Measurements from ENCODE around the gene SLC16A13. TPM values are rescaled to one million over a fixed set of nuclear protein-coding genes. Genes with fewer than 3 reads are reported as not detected.

Gene SLC16A13
- total and polyA plus RNA-seq, 5 donors from 2014 or later = 1.1 to 3.8 (median 1.6) TPM

DNA sequence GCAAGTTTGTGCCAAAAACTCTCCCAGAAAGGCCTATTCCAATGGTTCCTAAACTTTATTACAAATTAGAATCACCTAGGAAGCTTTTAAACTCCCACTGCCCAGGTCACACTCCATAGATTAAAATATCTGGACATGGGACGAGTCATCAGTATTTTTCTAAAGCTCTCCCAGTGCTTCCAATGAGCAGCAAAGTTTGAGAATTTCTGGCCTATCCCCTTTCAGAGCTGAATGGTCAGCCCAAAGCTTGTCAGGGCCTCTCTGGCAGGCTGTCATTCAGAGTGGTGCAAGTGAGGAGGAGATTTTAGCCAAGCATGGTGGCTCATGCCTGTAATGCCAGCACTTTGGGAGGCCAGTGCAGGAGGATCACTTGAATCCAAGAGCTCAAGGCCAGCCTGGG lies 10.6 kb upstream of the SLC16A13 start:
- Mint-ChIP-seq H3K27ac (peak overlapping the region in 1 of 3 donors; percentile 93), H3K4me1 (peaks cover 8 to 52% (median 33%) of the 10 kb centered on the region in 4 donors), H3K36me3 (no peaks in the 10 kb centered on the region), H3K27me3 (peaks cover 7% of the 10 kb centered on the region), H3K9me3 (peaks cover 0 to 4% (median 0%) of the 10 kb centered on the region in 7 donors), H3K4me3 (peak overlapping the region in 2 of 4 donors; percentile 23 to 63)
- H3K9me3 ChIP-seq (ENCODE audit: control insufficient read depth in 2 of 2, low read length in 2 of 2) = no peaks in the 10 kb centered on the region
- no peak overlapping the region for H3K27ac ChIP-seq (ENCODE audit: insufficient read depth, low read length, poor library complexity, severe bottlenecking)
- peaks cover 34% of the 10 kb centered on the region for H3K4me1 ChIP-seq (ENCODE audit: control insufficient read depth, insufficient read depth, low read length, poor library complexity, severe bottlenecking)
- DNase-seq (no peak), ATAC-seq (ENCODE audit: low read depth in 2 of 2) (no peak)
- H3K4me3 ChIP-seq (ENCODE audit: low read depth, low read length) = no peak overlapping the region
- no peaks in the 10 kb centered on the region for H3K36me3 ChIP-seq (ENCODE audit: control insufficient read depth, insufficient read depth, low read length)
- no peaks in the 10 kb centered on the region for H3K27me3 ChIP-seq (ENCODE audit: control insufficient read depth, insufficient read depth, low read length)

DNA sequence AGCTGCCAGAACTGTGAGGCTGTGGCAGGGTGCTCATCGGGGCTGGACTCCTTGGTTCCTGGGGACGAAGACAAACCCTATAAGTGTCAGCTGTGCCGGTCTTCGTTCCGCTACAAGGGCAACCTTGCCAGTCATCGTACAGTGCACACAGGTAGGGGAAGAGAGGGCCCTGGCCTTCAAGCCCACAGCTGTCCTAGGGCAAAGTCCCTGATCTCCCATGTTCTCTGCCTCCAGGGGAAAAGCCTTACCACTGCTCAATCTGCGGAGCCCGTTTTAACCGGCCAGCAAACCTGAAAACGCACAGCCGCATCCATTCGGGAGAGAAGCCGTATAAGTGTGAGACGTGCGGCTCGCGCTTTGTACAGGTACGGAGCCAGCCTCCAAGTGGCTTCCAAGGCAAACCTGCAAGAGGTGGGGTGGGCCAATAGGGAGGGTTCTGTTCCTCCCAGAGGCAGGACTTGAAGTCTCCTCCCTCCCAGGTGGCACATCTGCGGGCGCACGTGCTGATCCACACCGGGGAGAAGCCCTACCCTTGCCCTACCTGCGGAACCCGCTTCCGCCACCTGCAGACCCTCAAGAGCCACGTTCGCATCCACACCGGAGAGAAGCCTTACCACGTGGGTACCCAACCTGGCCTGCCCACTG lies 9.2 kb upstream of the SLC16A13 start:
- ATAC-seq (ENCODE audit: low read depth in 2 of 2) (no peak), DNase-seq (no peak)
- no peak overlapping the region for H3K4me3 ChIP-seq (ENCODE audit: low read depth, low read length)
- Mint-ChIP-seq H3K4me1 (peaks cover 9 to 55% (median 35%) of the 10 kb centered on the region in 4 donors), H3K27me3 (peaks cover 7% of the 10 kb centered on the region), H3K4me3 (peak overlapping the region in 1 of 4 donors; percentile 64), H3K36me3 (no peaks in the 10 kb centered on the region), H3K27ac (no peak overlapping the region), H3K9me3 (peaks cover 0 to 4% (median 0%) of the 10 kb centered on the region in 7 donors)
- H3K36me3 ChIP-seq (ENCODE audit: control insufficient read depth, insufficient read depth, low read length) = no peaks in the 10 kb centered on the region
- no peaks in the 10 kb centered on the region for H3K9me3 ChIP-seq (ENCODE audit: control insufficient read depth in 2 of 2, low read length in 2 of 2)
- no peaks in the 10 kb centered on the region for H3K27me3 ChIP-seq (ENCODE audit: control insufficient read depth, insufficient read depth, low read length)
- no peak overlapping the region for H3K27ac ChIP-seq (ENCODE audit: insufficient read depth, low read length, poor library complexity, severe bottlenecking)
- peaks cover 35% of the 10 kb centered on the region for H3K4me1 ChIP-seq (ENCODE audit: control insufficient read depth, insufficient read depth, low read length, poor library complexity, severe bottlenecking)

DNA sequence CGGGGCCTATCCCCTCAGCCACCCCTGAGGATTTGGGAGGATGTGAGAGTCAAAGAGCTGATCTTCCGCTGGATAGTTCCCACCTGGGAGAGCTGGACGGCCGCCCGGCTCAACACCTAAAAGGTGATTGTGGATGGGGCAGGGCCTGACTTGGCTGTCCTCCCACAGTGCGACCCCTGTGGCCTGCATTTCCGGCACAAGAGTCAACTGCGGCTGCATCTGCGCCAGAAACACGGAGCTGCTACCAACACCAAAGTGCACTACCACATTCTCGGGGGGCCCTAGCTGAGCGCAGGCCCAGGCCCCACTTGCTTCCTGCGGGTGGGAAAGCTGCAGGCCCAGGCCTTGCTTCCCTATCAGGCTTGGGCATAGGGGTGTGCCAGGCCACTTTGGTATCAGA lies 8.5 kb upstream of the SLC16A13 start:
- no peak overlapping the region for H3K27ac ChIP-seq (ENCODE audit: insufficient read depth, low read length, poor library complexity, severe bottlenecking)
- Mint-ChIP-seq H3K4me1 (peaks cover 9 to 54% (median 32%) of the 10 kb centered on the region in 4 donors), H3K4me3 (no peak overlapping the region), H3K27me3 (peaks cover 7% of the 10 kb centered on the region), H3K27ac (no peak overlapping the region), H3K36me3 (no peaks in the 10 kb centered on the region), H3K9me3 (peaks cover 0 to 4% (median 0%) of the 10 kb centered on the region in 7 donors)
- no peak for DNase-seq
- H3K9me3 ChIP-seq (ENCODE audit: control insufficient read depth in 2 of 2, low read length in 2 of 2) = no peaks in the 10 kb centered on the region
- H3K4me1 ChIP-seq (ENCODE audit: control insufficient read depth, insufficient read depth, low read length, poor library complexity, severe bottlenecking) = peaks cover 35% of the 10 kb centered on the region
- no peak for ATAC-seq (ENCODE audit: low read depth in 2 of 2)
- no peak overlapping the region for H3K4me3 ChIP-seq (ENCODE audit: low read depth, low read length)
- no peaks in the 10 kb centered on the region for H3K27me3 ChIP-seq (ENCODE audit: control insufficient read depth, insufficient read depth, low read length)
- no peaks in the 10 kb centered on the region for H3K36me3 ChIP-seq (ENCODE audit: control insufficient read depth, insufficient read depth, low read length)

DNA sequence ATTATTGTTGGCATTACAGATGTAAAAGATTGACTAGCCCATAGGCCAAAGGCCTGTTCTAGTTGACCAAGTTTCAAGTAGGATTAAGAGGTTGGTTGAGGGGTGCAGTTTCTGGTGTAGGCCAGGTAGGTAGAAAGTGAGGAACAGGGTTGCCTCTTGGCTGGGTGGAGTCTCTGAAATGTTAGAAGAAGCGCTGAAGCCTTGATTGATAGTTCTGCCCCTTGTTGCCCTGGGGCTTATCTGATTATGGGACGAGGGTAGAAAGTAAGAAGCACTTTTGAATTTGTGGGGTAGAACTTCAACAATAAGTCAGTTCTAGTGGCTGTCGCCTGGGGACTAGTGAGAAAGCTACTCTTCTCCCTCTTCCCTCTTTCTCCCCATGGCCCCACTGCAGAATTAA lies 6.7 kb upstream of the SLC16A13 start:
- Mint-ChIP-seq H3K9me3 (peaks cover 0 to 4% (median 0%) of the 10 kb centered on the region in 7 donors), H3K4me1 (peaks cover 9 to 52% (median 30%) of the 10 kb centered on the region in 4 donors), H3K27me3 (no peaks in the 10 kb centered on the region), H3K36me3 (no peaks in the 10 kb centered on the region), H3K27ac (peak overlapping the region; percentile 6 to 95 (median 89)), H3K4me3 (peak overlapping the region in 2 of 4 donors; percentile 31 to 85)
- H3K36me3 ChIP-seq (ENCODE audit: control insufficient read depth, insufficient read depth, low read length) = no peaks in the 10 kb centered on the region
- peak overlapping the region; percentile 38 for H3K27ac ChIP-seq (ENCODE audit: insufficient read depth, low read length, poor library complexity, severe bottlenecking)
- DNase-seq (no peak), ATAC-seq (ENCODE audit: low read depth in 2 of 2) (no peak)
- no peaks in the 10 kb centered on the region for H3K9me3 ChIP-seq (ENCODE audit: control insufficient read depth in 2 of 2, low read length in 2 of 2)
- H3K27me3 ChIP-seq (ENCODE audit: control insufficient read depth, insufficient read depth, low read length) = no peaks in the 10 kb centered on the region
- H3K4me3 ChIP-seq (ENCODE audit: low read depth, low read length) = no peak overlapping the region
- peaks cover 32% of the 10 kb centered on the region for H3K4me1 ChIP-seq (ENCODE audit: control insufficient read depth, insufficient read depth, low read length, poor library complexity, severe bottlenecking)

DNA sequence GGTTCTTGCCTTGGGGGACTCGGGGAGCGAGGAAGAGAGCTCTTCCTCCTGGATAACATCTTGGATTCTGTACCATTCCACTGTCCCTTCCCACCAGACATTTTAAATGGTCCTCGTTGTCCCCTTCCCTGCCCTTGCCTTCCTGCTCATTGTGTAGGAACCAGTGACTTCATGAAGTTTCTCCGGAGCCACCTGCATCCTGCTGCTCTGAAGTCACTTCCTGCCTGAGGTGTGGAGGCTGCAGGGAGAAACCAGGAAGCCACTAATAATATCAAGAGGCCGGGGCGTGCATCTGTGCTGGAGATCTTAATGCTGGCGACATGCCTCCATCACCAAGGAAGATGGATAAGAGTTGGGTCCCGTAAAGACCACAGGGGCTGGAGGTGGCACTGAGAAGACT lies 6.2 kb upstream of the SLC16A13 start:
- DNase-seq (peak in 2 of 3 donors; percentile 27 to 83), ATAC-seq (ENCODE audit: low read depth in 2 of 2) (peak; percentile 72 to 77)
- peak overlapping the region; percentile 59 for H3K4me3 ChIP-seq (ENCODE audit: low read depth, low read length)
- Mint-ChIP-seq H3K36me3 (no peaks in the 10 kb centered on the region), H3K27me3 (no peaks in the 10 kb centered on the region), H3K4me3 (peak overlapping the region; percentile 71 to 85 (median 73)), H3K27ac (peak overlapping the region; percentile 50 to 95 (median 89)), H3K4me1 (peaks cover 9 to 55% (median 33%) of the 10 kb centered on the region in 4 donors), H3K9me3 (peaks cover 0 to 4% (median 0%) of the 10 kb centered on the region in 7 donors)
- no peaks in the 10 kb centered on the region for H3K27me3 ChIP-seq (ENCODE audit: control insufficient read depth, insufficient read depth, low read length)
- H3K9me3 ChIP-seq (ENCODE audit: control insufficient read depth in 2 of 2, low read length in 2 of 2) = no peaks in the 10 kb centered on the region
- no peaks in the 10 kb centered on the region for H3K36me3 ChIP-seq (ENCODE audit: control insufficient read depth, insufficient read depth, low read length)
- H3K27ac ChIP-seq (ENCODE audit: insufficient read depth, low read length, poor library complexity, severe bottlenecking) = peak overlapping the region; percentile 38
- H3K4me1 ChIP-seq (ENCODE audit: control insufficient read depth, insufficient read depth, low read length, poor library complexity, severe bottlenecking) = peaks cover 38% of the 10 kb centered on the region

DNA sequence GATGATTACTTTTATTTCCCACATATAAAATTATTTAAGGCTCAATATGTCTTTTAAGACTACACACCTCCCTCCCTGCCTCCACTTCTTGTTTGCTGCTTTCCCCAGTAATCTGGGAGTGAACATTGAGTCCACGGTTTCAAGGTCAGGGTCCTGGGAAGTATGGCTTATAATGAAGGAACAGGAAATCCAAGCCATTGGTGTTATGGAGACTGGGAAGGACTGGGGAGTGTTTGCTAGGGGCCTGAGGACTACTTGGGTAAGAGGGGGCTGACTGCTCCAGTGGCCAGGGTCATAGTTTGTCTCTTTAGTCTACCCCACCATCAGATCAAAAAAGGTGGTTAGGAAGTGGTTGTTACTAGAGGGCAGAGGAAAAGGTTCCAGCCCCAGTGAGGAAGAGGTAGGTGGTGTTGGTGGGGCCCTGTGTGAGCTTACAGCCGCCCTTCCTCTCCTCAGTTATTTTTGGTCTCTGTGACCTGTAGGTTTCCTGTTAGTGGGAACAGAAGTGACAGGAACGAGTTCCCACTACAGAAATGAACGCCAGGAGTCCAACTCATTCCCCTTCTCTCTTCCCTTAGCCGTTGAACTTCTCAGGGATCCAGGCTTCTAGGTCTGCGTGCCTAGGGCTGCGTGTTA lies 742 bp upstream of the SLC16A13 start:
- H3K4me3 ChIP-seq (ENCODE audit: low read depth, low read length) = peak overlapping the region; percentile 85
- no peaks in the 10 kb centered on the region for H3K27me3 ChIP-seq (ENCODE audit: control insufficient read depth, insufficient read depth, low read length)
- H3K9me3 ChIP-seq (ENCODE audit: control insufficient read depth in 2 of 2, low read length in 2 of 2) = no peaks in the 10 kb centered on the region
- ATAC-seq (ENCODE audit: low read depth in 2 of 2) (peak; percentile 41 to 42), DNase-seq (peak in 1 of 3 donors; percentile 85)
- no peaks in the 10 kb centered on the region for H3K36me3 ChIP-seq (ENCODE audit: control insufficient read depth, insufficient read depth, low read length)
- peak overlapping the region; percentile 98 for H3K27ac ChIP-seq (ENCODE audit: insufficient read depth, low read length, poor library complexity, severe bottlenecking)
- peaks cover 55% of the 10 kb centered on the region for H3K4me1 ChIP-seq (ENCODE audit: control insufficient read depth, insufficient read depth, low read length, poor library complexity, severe bottlenecking)
- Mint-ChIP-seq H3K9me3 (peaks cover 0 to 2% (median 0%) of the 10 kb centered on the region in 7 donors), H3K4me1 (peaks cover 3 to 81% (median 41%) of the 10 kb centered on the region in 4 donors), H3K27me3 (peaks cover 5% of the 10 kb centered on the region), H3K4me3 (peak overlapping the region; percentile 91 to 96 (median 94)), H3K36me3 (no peaks in the 10 kb centered on the region), H3K27ac (peak overlapping the region; percentile 95 to 99 (median 99))

DNA sequence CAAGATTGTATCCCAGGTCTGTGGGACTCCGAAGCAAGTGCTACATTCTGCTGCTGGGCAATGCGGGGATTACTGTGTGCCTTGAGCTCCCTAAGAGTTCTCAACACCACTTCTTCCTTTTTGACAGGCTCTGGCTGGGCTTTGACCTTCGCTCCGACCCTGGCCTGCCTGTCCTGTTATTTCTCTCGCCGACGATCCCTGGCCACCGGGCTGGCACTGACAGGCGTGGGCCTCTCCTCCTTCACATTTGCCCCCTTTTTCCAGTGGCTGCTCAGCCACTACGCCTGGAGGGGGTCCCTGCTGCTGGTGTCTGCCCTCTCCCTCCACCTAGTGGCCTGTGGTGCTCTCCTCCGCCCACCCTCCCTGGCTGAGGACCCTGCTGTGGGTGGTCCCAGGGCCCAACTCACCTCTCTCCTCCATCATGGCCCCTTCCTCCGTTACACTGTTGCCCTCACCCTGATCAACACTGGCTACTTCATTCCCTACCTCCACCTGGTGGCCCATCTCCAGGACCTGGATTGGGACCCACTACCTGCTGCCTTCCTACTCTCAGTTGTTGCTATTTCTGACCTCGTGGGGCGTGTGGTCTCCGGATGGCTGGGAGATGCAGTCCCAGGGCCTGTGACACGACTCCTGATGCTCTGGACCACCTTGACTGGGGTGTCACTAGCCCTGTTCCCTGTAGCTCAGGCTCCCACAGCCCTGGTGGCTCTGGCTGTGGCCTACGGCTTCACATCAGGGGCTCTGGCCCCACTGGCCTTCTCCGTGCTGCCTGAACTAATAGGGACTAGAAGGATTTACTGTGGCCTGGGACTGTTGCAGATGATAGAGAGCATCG lies 2.4 kb downstream of the SLC16A13 start:
- Histone ChIP-seq H3K27ac (ENCODE audit: insufficient read depth, low read length, poor library complexity, severe bottlenecking) (no peak overlapping the region), H3K27me3 (ENCODE audit: control insufficient read depth, insufficient read depth, low read length) (no peaks in the 10 kb centered on the region), H3K9me3 (ENCODE audit: control insufficient read depth in 2 of 2, low read length in 2 of 2) (no peaks in the 10 kb centered on the region), H3K36me3 (ENCODE audit: control insufficient read depth, insufficient read depth, low read length) (no peaks in the 10 kb centered on the region), H3K4me3 (ENCODE audit: low read depth, low read length) (no peak overlapping the region), H3K4me1 (ENCODE audit: control insufficient read depth, insufficient read depth, low read length, poor library complexity, severe bottlenecking) (peaks cover 54% of the 10 kb centered on the region)
- Mint-ChIP-seq H3K27ac (peak overlapping the region in 1 of 3 donors; percentile 69), H3K36me3 (no peaks in the 10 kb centered on the region), H3K9me3 (no peaks in the 10 kb centered on the region), H3K4me3 (peak overlapping the region; percentile 48 to 91 (median 67)), H3K27me3 (peaks cover 18% of the 10 kb centered on the region), H3K4me1 (peaks cover 0 to 73% (median 30%) of the 10 kb centered on the region in 4 donors)
- no peak for DNase-seq
- ATAC-seq (ENCODE audit: low read depth in 2 of 2) = no peak
